Jurkat, Clone E6-1 (cell line): ENCODE data around the gene POLL.

ENCODE experiments used
- DNase-seq: peaks from one replicate; pipeline ENCODE4 v3.0.0-alpha.2; 2011; ENCODE audit warnings: low read depth, low spot score
- H3K4me3 ChIP-seq: 2 replicates; pipeline ENCODE4 v1.5.1; 2011; ENCODE audit warnings: mild to moderate bottlenecking, low read length, control low read depth, moderate library complexity

The POLL gene

GRCh38 chr10:101576211-101576863, 11.7 kb downstream of the POLL start:
- no peak overlapping the region for H3K4me3 ChIP-seq
- DNase-seq = no peak

DNA sequence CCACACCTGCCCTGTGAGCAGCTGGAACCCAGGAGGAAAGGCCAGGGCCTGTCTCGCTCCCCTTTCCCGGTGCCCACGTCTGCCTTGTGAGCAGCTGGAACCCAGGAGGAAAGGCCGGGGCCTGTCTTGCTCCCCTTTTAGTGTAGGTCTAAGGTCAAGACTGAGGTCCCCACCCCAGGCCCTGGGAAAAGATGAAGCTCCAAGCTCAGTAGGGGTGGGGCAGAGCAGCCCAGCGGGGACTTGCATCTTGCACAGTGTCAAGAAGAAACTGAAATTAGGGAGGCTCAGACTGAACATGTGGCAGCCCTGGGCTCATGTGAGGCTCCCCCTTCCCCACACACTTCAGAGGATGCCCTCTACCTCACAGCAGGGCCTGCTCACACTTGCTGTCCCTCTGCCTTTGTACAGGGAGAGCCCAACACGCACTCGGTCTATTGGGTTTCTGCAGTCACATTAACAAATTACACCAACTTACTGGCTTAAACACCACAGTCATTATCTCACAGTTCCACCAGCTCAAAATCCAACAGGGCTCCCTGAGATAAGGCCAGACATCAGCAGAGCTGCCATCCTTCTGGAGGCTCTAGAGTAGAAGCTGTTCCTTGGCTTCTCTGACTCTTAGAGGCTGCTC, 12.4 kb downstream of the POLL start:
- no peak overlapping the region for H3K4me3 ChIP-seq
- no peak for DNase-seq

DNA sequence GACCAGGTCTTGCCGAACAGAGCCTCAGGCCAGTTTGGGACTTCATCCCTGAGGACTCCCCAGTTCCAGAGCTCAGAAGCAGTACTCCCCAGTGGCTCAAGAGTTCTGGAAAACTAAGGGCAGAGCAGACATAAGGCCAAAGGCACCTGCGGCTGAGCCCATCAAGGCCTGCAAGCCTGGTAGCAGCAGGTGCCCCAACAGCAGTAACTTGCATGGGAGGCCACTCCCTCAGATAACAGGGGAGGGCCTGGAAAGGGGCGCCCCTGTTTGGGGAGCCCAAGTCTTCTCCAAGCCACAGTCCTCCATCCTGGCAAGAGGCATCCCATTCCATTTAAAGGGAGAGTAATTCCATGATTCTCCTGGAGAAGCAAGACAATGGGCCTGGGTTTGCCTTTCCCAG, 13.0 kb downstream of the POLL start:
- no peak for DNase-seq

GRCh38 chr10:101573885-101574753, 13.9 kb downstream of the POLL start:
- DNase-seq = no peak
- H3K4me3 ChIP-seq = no peak overlapping the region

More for the DNA sequence above, 13.0 kb downstream of the POLL start:
- H3K4me3 ChIP-seq = no peak overlapping the region

DNA sequence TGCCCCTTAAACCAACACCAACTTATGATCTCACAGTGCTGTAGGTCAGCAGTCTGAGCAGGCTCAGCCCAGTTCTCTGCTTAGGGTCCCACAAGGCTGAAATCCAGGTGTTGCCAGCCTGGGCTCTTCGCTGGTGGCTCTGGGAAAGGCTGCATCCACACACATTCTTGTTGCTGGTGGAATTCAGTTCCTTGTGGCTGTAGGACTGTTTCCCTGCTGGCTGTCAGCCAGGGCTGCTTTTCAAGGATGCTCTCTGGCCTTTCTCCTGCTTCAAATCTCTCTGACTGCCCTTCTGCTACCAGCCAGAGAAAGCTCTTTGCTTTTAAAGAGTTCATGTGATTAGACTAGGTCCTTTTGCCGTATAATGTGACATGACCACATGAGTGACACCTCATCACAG, 15.3 kb downstream of the POLL start:
- no peak for DNase-seq
- no peak overlapping the region for H3K4me3 ChIP-seq

DNA sequence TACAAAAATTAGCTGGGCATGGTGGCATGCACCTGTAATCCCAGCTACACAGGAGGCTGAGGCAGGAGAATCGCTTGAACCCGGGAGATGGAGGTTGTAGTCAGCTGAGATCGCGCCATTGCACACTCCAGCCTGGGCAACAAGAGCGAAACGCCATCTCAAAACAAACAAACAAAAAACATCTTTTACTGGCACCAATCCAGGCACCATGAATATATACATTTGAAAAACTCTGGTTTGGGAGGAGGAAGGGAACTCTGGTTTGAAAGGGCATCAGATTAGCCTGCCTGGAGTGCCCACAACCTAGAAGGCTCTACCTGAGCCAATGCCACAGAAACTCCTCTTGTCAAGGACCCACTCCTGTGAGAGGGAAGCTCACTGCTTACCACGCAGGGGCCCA, 15.9 kb downstream of the POLL start:
- no peak overlapping the region for H3K4me3 ChIP-seq
- DNase-seq = no peak

- no peak overlapping the region for H3K4me3 ChIP-seq
- no peak for DNase-seq
These were observed 16.7 kb downstream of the POLL start for GRCh38 chr10:101571271-101571925.

GRCh38 chr10:101570428-101571270, 17.4 kb downstream of the POLL start:
- peak overlapping the region; percentile 43 for H3K4me3 ChIP-seq
- DNase-seq = no peak

GRCh38 chr10:101569622-101570427, 18.2 kb downstream of the POLL start:
- peak; percentile 39 for DNase-seq
- peak overlapping the region; percentile 51 for H3K4me3 ChIP-seq

DNA sequence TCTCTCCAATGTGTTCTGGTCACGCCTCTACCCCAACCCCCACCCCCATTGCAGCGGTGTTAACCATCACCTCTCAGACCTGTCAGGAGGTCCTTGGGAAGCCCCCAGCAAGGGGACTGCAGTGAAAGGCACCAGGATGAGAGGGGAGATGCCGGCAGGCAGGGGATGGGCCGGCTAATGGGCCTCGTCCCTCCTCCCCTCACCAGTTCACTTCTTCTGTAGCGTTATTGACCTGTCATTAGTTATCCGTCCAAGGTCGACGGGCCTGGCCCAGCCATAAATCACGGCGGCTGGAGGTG, 18.8 kb downstream of the POLL start:
- DNase-seq = no peak
- no peak overlapping the region for H3K4me3 ChIP-seq

DNA sequence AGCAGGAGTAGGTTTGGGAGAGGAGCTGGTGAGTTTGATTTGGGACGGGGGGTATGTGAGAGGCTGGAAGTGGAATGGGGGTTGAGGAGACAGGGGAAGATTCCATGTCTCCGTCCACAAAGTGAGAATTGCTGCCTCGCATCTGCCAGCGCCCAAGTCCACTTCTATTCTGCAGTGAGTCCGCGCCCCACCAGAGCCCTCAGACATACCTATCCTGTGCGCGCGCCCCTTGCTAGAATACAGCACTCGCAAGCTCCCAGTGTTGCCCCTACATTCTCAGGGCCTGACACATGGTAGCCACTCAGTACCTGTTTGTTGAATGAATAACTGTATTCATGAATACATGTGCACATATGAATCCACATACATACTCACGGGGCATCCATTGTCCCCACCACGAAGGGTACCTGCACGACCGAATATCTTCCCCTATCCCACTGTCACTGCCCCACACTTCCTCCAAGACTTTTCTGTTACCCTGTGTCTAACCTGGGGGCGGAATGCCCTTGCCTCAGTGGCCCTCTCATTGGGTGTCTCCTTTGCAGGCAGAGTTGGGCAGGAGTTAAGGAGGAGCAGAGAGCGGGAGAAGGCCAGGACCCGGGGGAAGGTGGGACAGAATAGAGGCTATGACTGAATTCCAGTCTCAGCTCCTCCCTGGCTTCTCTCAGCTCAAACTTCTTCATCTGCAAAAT, 19.9 kb downstream of the POLL start:
- no peak for DNase-seq
- no peak overlapping the region for H3K4me3 ChIP-seq

GRCh38 chr10:101567165-101568006, 20.7 kb downstream of the POLL start:
- H3K4me3 ChIP-seq = no peak overlapping the region
- DNase-seq = no peak

GRCh38 chr10:101566333-101567164, 21.5 kb downstream of the POLL start:
- no peak for DNase-seq
- H3K4me3 ChIP-seq = no peak overlapping the region

DNA sequence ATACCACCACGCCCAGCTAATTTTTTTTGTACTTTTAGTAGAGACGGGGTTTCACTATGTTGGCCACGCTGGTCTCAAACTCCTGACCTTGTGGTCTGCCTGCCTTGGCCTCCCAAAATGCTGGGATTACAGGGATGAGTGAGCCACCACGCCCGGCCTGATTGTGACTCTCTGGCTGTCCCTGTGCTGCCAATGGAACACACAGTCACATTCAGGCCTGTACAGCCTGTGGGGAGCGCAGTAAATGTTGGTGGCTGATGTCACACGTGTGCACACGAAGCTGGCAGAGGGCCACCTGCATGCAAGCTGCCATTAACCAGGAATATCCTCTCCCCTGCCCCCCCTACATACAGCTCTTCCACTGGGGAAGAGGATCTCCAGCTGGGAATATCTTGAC, 22.1 kb downstream of the POLL start:
- no peak overlapping the region for H3K4me3 ChIP-seq
- no peak for DNase-seq

DNA sequence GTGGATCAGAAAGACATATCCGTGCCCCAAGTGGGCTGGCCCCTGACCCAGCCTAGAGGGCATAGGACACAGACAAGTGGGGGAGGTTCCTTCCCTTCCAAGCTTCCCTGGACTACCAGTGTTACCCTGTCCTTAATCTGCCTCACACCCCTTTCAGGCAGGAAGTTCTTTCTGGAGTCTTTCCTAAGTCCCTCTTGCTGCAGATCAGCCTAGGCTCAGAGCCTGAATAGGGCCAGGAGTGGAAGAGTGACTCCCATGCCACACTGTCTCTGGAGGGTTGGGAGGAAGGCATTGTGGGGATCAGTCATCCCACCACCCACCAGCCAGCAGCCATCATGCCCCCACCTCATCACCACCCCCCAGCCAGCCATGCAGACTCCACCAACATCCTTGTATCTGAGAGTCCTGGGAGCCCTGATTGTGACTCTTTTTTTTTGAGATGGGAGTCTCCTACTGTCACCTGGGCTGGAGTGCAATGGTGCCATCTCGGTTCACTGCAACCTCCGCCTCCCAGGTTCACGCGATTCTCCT, 22.6 kb downstream of the POLL start:
- no peak for DNase-seq

GRCh38 chr10:101564490-101564991, 23.5 kb downstream of the POLL start:
- H3K4me3 ChIP-seq = no peak overlapping the region
- no peak for DNase-seq

More for the DNA sequence above, 22.6 kb downstream of the POLL start:
- H3K4me3 ChIP-seq = no peak overlapping the region
